GM23338 (cell line): ENCODE measurements around the gene AANAT.

Experiments
- CREB1 ChIP-seq: fragments of 250-450 bp; sonication (Bioruptor Pico); IDR thresholded peaks from 2 replicates; pipeline ENCODE4 v1.5.0; 2020; ENCODE audit warnings: low read depth, mild to moderate bottlenecking, moderate library complexity
- CTCF ChIP-seq, 2 experiments: fragments of 200-600 bp in 1 of 2; sonication (generic) in 1 of 2; conservative IDR thresholded peaks; 2 replicates each; pipeline versions ENCODE4 v1.5.1 to v1.6.1; 2016 to 2017; ENCODE audit warnings: antibody characterized with exemption in 2 of 2, low read depth in 2 of 2, mild to moderate bottlenecking in 2 of 2, moderate library complexity in 1 of 2
- ETS1 ChIP-seq: IDR thresholded peaks from 2 replicates; pipeline ENCODE4 v1.6.1; 2016; ENCODE audit warnings: antibody characterized with exemption
- EZH2 ChIP-seq: fragments of 200-600 bp; sonication (generic); IDR thresholded peaks from one replicate; pipeline ENCODE4 v1.8.0; 2017; ENCODE audit warnings: antibody characterized with exemption, mild to moderate bottlenecking, low read depth; ENCODE audit not compliant: unreplicated experiment
- EZH2phosphoT487 ChIP-seq: fragments of 200-600 bp; sonication (generic); IDR thresholded peaks from one replicate; pipeline ENCODE4 v1.8.1; 2018; ENCODE audit warnings: antibody characterized with exemption; ENCODE audit not compliant: unreplicated experiment
- JUNB ChIP-seq: IDR thresholded peaks from one replicate; pipeline ENCODE4 v1.6.1; 2016; ENCODE audit warnings: antibody characterized with exemption; ENCODE audit not compliant: unreplicated experiment
- NANOG ChIP-seq: IDR thresholded peaks from 2 replicates; pipeline ENCODE4 v1.6.1; 2016; ENCODE audit warnings: antibody characterized with exemption, borderline replicate concordance
- POLR2AphosphoS5 ChIP-seq: IDR thresholded peaks from 2 replicates; pipeline ENCODE4 v1.6.1; 2016; ENCODE audit warnings: antibody characterized with exemption, low read depth
- REST ChIP-seq: IDR thresholded peaks from one replicate; pipeline ENCODE4 v1.6.1; 2018; ENCODE audit warnings: antibody characterized with exemption; ENCODE audit not compliant: unreplicated experiment
- ZNF462 ChIP-seq: fragments of 250-450 bp; sonication (Bioruptor Pico); IDR thresholded peaks from 2 replicates; pipeline ENCODE4 v1.5.0; 2020; ENCODE audit warnings: mild to moderate bottlenecking, moderate library complexity

- TF ChIP-seq EZH2 (no peak), CTCF (conservative IDR thresholded peaks at IDR 0.05; ENCODE audit: low read depth in 2 of 2) (no peak), NANOG (no peak), JUNB (no peak), REST (no peak), POLR2AphosphoS5 (no peak), EZH2phosphoT487 (no peak), CREB1 (CRISPR knock-in tag) (no peak), ZNF462 (no peak), ETS1 (no peak)
These were observed 29.7 kb upstream of the AANAT start for GRCh38 chr17:76437467-76438402.
